Stimulated activated CD4-positive, alpha-beta T cell treated with anti-CD3 and anti-CD28 coated beads, Interleukin-12 subunit alpha, Interleukin-12 subunit beta, amount 100 ng/mL, for 48 hours (primary cell): ENCODE measurements around the gene WNT9B.
"Not testable (repeated sequence)": the region's sequence is repeated elsewhere in the genome, so short reads cannot be mapped to it uniquely, and the experiment has no call there.

Source experiments
- DNase-seq, 3 donors: peaks; one replicate each; pipeline ENCODE4 v3.0.0-alpha.2; 2020; ENCODE audit warnings: low read depth in 2 of 3, low spot score in 1 of 3

The WNT9B gene

DNA sequence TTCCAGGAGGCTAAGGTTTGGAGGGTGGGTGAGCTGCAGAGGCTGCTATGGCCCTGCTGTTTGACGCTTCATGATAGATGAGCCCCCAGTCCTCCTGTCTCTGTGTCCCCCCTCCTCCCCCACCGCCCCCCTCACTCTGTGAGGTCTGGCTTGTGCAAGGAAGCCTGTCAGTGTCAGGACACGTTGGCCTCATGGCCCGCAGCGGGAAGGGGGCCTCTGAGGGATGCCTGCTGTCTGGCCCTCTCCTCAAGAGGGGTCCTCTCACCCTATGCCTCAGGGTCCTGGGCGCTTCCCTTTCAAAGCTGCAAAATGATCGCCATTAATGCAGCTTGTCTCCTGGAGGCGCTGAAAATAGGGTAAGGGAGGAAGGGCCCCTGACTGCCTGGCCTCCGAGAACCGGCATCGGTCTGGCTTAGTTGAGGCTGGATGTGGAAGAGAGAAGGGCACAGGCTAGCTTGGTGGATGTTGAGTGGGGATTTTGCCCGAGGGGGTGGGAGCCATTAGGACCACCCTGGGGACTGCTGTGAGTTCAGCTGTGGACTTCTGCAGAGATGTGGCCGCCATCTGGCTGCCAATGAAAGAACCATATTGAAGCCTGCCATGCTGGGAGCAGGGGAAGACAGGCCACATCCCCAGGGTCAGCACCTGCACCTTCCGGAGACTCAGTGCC lies 56.8 kb downstream of the WNT9B start:
- DNase-seq: no peak

DNA sequence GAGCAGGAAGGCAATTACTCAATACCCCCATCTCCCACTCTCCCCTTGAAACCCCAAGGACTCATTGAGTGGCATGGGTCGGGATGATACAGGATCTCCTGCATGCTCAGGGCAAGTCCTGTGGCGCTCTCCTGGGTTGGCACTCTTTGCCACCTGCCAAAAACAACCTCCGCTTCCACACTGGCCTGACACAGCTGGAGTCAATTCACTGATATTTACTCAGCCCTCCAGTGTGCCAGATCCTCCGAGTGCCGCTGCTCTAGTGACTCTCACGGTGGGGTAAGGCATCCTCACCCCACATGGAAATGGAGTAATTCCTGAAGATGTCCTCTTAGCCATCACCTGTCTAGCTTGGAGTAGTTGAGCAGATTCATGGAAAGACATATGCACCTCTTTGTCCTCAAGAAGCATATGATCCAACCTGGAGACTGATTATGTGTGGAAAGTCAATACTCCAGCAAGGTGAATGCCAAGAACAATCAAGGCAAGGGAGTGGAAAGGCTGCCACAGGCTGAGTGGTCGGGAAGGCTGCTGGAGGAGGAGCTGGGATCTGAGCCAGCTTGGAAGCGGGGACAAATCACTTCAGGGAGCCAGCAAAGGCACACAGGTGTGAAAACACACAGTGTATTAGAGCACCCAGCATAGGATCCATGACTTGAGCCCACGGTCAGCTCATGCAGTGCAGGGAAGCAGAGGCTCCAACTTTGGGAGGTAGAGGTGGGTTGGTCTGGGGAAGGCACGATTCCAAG lies 59.0 kb downstream of the WNT9B start:
- no peak for DNase-seq

DNA sequence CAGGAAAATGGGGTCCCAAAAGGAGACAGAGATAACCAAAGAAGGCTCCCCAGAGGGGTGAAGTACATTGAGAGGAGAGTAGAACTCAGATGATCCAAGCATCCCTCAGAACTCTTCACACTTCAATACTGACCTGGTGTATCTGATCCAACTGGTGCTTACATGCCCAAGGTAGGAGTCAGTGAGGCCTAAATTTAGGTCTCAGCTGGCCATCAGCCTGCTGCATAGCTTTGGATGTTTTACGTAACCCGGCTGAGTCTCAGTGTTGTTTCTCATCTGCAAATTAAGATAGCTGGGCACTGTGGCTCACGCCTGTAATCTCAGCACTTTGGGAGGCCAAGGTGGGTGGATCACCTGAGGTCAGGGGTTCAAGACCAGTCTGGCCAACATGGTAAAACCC lies 59.9 kb downstream of the WNT9B start:
- DNase-seq: no peak

DNA sequence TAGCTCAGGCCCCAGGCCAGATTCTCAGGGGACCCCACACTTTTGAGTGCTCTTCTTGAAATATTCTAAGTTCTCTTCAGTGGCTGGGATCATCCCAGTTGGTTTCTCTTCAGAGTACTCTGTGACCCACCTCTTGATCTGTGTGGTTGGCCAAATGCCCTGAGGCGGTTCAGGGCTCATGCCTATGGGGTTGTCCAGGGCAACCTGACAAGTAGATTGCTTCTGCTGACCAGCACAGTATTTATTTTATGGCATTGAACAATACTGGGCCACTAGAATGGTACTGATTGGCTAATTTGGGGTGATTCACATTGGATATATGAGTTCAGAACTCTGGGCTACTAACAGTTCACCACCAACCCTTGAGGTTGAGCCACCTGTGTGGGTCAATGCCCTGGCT lies 64.2 kb downstream of the WNT9B start:
- DNase-seq: no peak

DNA sequence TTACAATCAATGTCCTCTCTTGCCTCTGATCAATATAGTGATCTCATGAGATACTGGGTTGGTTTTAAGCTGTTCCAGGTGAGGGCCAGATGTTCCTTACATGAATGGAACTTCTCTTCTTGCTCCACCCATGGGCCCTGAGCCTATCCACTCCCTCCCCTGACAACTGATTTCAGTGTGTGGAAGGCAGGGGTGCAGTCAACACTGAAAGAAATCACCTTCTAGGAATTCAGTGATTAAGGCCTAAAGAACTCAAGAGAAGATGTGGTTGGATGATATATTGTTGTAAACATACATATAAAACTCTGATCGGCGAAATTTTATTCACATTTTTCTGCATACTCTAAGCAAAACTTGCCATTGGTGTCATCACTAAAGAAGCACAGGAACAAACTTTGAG lies 64.8 kb downstream of the WNT9B start:
- DNase-seq: no peak

DNA sequence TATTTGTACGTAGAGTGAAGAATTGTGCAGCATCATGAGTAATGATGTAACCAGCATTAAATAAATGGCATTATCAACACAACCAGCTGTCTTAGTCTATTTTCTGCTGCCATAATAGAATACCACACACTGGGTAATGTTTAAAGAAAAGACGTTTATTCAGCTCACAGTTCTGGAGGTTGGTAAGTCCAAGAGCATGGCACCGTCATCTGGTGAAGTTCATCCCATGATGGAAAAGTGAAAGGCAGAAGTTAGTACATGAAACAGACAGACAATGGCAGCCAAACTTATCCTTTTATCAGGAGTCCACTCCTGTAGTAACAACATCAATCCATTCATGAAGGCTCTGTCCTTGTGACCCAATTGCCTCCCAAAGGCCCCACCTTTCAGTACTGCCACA lies 65.2 kb downstream of the WNT9B start:
- no peak for DNase-seq

DNA sequence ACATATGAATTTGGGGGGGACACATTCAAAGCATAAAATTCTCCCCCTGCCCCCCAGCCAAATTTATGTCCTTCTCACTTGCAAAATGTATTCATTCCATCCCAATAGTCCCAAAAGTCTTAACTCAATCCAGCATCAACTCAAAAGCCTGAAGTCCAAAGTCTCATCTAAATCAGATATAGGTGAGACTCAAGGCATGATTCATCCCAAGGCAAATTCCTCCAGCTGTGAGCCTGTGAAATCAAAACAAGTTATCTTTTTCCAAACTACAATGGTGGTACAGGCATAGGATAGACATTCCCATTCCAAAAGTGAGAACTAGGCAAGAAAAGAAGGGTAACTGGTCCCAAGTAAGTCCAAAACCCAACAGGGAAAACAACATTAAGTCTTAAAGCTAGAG lies 65.7 kb downstream of the WNT9B start:
- no peak for DNase-seq

DNA sequence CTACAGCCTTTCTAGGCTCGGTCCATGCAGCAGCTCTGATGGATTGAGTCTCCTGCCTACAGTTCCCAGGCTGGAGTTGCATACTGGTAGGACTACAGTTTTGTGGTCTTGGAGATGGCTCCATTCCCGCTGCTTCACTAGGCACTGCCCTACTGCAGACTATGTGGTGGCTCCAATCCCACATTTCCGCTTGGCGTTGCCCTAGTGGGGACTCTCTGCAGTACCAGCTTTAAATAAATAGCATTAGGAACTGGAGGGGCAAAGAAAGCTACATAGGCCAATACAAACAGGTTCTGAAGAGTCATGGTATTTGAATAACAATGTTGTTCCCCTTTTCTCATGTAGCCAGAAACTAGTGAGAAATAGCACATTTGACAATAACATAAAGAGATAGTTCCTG lies 66.1 kb downstream of the WNT9B start:
- no peak for DNase-seq

DNA sequence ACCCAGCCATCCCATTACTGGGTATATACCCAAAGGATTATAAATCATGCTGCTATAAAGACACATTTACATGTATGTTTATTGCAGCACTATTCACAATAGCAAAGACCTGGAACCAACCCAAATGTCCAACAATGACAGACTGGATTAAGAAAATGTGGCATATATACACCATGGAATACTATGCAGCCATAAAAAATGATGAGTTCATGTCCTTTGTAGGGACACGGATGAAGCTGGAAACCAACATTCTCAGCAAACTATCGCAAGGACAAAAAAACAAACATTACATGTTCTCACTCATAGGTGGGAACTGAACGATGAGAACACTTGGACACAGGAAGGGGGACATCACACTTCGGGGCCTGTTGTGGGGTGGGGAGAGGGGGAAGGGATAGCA lies 70.6 kb downstream of the WNT9B start:
- DNase-seq: not testable (repeated sequence)

DNA sequence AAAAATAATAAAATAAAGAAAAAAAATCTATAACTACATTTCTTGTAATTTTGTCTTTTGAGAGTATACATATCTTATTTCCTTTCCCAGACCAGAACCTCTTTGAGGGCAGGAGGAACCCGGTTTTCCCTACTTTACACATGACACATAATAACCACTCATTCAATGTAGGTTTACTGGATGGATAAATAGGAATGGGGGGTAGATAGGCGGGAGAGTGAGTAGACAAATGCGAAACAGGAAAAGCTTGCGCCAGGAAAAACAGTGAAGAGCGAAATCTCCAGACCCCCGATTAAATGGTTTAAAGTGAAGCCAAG lies 71.1 kb downstream of the WNT9B start:
- no peak for DNase-seq

DNA sequence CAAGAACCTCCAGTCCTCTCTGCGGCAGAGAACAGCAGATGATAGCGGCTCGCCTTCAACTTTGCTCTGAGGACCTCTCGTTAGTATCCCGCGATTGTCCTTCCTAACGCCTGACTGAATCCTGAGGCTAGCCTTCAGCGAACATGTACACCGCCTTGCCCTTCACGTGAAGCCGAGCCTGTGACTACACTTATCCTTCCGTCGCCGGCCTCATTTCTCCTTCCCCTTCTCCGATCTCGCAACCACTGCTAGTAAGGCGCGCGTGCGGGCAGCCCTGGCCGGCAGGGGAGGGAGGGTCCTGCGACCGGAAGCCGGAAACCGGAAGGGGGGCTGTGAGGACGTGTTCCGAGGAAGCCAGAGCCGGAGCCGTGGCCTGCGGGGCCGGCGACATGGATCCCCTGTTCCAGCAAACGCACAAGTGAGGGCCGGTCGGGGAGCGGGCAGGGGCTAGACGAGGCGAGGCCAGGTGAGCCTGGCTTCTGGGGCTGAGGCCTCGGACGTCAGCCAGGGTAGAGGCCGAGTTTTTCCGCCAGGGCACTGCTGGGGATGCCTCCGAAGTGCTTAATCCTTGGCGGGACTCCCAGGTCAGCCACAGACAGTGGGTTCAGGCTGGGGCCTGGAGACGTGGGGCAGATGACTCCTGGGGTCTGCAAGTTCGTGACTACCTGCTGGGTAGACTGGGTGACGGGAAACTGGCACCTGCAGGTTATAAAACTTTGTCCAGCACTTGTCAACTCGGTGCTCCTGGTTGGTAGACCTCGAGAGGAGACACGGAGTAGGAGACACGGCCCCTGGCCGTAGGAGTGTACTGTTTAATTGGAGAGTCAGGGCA lies 71.6 kb downstream of the WNT9B start, which contains the start of gene GOSR2:
GOSR2 (plus strand) TSS at position 357 of the 832 bp plus-strand sequence; CDS start at position 390, 33 bp downstream.
- DNase-seq: peak; percentile 83 to 89 (median 87)

DNA sequence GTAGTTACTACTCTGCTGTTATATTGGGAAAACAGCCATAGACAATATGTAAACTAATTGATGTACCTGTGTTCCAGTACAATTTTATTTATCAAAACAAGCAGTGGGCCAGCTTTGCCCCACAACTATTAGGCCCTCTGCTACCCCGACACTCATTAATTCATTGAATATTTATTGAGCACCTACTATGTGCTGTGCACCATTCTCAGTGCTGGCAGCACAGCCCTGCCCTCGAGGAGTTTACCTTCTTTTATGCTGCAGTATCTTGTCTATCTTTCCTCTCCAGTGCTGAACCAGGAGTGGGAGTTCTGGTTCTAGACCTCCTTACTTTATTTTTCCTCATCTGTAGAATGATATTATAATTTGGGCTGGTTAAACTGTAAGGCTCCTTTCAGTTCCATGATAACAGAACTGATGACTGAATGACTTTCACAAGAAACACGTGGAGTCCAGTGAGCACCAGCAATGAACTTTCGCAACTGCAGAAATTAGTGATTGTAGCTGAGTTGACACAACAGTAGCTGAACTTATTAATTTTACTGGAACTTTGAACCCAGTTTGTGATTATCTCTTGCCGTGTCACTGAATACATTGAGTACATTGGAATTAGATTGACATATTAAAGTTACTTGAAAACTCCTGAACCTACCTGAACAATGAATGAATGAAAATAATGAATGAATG lies 73.9 kb downstream of the WNT9B start:
- no peak for DNase-seq

DNA sequence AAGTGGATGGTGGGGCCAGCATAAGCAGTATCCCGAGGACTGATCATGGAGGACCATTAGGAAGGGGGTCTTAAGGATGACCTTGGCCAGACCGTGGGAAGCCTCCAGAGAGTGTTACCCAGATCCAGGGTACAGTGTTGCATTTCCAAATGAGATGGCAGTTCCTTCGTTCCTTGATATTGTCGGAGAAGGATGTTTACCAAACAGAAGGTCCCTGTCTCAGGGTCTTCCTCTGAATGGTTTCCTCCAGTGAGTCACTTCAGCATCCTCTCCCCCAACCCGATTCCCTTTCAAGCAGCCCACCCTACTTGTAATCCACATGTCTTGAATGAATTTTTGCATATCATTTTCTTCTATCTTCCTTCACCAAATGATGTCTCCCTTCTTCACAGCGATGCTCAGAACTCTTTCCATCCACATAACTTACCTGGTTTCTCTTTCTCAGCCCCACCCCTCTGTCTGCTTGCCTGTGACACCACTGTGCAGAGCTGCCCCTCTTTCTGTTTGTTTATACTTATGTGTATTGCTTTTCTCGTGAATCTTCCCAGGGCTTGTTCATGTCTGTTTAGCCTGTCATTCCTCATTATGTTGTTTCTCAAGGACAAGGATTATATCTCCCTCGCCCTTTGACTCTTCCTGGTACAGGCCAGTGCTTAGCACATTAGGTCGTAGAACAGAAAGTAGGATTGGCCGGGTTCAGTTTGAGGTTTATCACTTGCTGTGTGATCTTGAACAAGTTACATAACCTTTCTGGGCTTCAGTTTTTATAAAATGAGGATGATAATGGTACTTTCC lies 77.3 kb downstream of the WNT9B start:
- no peak for DNase-seq

DNA sequence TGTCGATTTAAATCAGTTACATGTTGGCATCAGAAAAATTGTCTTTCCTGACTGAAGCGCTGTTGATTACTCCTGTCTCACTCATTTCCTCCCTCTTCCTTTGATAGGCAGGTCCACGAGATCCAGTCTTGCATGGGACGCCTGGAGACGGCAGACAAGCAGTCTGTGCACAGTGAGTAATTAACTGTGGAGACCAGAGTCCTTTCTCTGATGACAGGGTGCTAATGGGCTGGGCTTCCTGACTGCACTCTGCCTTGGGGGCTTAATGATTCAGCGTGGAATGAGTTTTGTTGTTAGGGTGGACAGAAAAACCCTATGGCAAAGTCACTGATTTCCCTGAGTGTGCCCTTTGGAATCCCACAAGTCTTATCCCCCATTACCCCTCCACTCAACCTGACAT lies 78.0 kb downstream of the WNT9B start:
- DNase-seq: no peak

DNA sequence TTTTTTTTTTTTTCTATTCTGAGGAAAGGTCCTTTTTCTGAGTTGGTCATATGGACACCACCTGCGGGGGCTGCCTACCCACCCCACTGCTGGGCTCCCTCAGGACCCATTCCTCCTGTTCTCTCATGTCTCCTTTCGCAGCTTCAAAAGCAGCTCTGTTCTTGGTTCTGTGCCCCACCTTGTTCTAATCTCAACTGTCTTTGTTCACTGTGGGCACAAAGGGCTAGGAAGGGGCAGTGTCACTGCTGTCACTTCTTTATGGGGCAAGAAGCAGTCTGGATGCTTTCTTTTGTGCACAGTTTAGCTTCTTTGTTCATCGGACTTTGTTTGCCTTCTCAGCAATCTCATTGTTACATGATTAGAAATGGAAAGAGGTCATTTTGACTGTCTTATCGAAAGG lies 78.7 kb downstream of the WNT9B start:
- no peak for DNase-seq

DNA sequence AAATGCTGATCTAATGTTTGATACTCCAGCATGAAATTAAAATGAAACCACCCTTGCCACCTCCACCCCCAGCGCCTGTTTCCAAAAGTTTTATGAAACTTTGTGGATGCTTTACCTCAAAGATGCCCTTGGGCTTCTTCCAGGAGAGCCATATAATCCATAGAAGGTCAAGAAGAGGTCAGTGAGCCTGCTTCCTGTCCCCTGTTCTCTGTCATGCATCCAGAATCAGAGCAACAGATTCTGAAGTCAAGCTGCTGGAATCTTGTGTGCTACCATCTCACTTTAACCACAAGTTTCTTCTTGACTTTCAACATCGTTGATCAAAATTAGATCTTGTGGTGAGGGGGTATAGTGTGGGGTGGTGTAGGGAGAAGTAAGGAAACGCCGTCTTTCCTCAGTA lies 80.2 kb downstream of the WNT9B start:
- DNase-seq: no peak

DNA sequence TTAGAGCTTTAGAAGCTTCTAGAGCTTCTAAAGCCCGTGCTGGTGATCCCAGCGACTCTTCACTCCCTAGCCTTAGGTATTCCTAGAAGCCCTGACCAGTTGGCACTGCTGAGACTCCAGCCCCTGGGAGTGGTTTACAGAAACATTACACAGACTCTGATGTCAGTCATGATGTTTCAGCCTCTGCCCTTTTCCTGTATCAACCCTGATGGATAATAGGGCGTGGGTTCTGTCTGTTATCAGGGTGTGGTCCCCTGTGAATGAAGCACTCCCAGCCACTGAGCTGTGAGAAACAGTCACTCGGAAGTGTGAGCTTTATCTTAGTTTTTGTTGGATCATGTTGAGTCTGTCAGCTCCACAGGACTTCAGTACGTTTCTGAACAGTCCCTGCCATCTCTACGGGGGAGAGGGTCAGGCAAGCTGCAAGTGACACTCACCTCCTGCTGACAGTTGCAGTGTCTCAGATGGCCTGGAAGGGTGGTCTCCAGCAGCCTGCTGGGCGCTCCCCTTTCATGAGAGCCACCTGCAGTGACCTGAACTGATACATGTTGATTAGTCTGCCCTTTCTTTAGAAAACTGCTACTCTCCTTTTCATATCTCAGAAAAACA lies 84.4 kb downstream of the WNT9B start:
- DNase-seq: no peak
